NT2/D1 (cell line): Measurements from ENCODE around the gene FCER1G.

Source experiments
- SUZ12 ChIP-seq: IDR thresholded peaks from 2 replicates; pipeline ENCODE4 v1.6.1; 2011; ENCODE audit not compliant: insufficient read length, insufficient read depth; ENCODE audit errors: extremely low read depth
- YY1 ChIP-seq: IDR thresholded peaks from 2 replicates; pipeline ENCODE4 v1.6.1; 2011; ENCODE audit not compliant: insufficient read length, insufficient read depth
- ZNF274 ChIP-seq: IDR thresholded peaks from 2 replicates; pipeline ENCODE4 v1.6.1; 2011; ENCODE audit warnings: mild to moderate bottlenecking, low read depth, low read length

DNA sequence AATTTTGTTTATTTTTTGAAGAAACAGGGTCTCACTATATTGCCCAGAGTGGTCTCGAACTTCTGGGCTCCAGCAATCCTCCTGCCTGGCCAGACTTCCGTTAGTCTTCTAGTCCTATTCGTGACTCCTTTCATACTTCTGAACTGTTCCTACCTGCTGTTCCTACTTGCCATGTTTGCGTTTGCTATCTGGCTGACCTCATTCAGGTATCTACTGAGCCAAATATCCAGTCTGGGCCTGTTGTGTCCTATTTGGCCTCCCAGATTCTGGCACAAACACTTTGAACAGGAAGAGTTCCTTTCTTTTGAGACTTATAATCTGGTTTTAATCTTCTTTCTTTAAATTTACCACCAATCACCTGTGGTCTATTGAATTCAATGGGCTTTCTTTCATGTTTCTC, 29.8 kb downstream of the FCER1G start:
- TF ChIP-seq ZNF274: no peak
- TF ChIP-seq YY1: no peak
- no peak for TF ChIP-seq SUZ12
